GM19328 (cell line): ENCODE results near the gene ZNF529.
"Not testable (repeated sequence)": the region's sequence is repeated elsewhere in the genome, so short reads cannot be mapped to it uniquely, and the experiment has no call there.

Experiments used
- ATAC-seq: cut with Tn5 transposase; IDR thresholded peaks from one replicate; pipeline ENCODE4 v1.9.1; 2021; ENCODE audit warnings: mild to moderate bottlenecking, moderate library complexity; ENCODE audit not compliant: unreplicated experiment

The ZNF529 gene

DNA sequence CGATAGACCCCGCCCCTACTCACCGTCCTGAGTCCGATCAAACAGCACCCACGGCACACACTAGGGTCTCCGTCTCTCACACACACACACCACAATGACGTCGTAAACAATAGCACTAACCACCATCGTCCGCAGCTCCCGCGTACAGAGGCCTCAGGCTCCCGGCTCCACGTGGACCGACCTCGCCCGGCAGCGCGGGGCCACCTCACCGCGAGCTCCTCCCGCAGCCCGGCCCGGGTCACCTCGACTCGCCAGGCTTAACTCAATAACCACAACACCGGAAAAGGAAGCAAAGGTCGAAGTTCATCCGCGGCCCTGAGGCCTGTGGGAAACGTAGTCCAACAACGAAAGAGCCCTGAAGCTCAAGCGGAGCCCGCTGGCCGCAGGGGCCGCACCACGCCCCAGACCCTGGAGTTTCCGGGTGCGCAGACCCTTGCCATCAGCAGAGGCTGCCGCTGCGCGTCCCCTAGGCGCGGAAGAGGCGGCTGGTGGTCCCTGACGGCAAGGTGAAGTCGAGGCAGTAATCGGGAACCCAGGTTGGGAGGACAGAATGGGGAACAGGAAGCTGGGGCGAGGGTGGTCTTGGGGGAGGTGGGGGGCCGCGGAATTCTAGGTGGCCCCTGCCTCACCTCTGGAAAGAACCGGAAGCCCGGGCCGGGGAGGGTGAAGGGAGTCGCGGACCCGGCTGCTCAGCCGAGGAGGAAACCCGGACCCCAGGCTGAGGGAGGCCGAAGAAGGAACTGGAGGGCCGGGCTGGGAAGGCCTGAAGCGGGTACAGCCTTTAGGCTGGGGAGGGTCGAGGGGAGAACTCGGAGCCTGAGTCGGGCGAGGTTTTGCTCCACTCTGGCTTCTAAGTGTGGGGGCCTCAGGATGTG, at the start of gene ZNF529:
TSS of gene ZNF529 (minus strand) at position 273 of the 875 bp plus-strand sequence. CDS start 946 bp downstream, outside the sequence.
- peak; percentile 91 for ATAC-seq

DNA sequence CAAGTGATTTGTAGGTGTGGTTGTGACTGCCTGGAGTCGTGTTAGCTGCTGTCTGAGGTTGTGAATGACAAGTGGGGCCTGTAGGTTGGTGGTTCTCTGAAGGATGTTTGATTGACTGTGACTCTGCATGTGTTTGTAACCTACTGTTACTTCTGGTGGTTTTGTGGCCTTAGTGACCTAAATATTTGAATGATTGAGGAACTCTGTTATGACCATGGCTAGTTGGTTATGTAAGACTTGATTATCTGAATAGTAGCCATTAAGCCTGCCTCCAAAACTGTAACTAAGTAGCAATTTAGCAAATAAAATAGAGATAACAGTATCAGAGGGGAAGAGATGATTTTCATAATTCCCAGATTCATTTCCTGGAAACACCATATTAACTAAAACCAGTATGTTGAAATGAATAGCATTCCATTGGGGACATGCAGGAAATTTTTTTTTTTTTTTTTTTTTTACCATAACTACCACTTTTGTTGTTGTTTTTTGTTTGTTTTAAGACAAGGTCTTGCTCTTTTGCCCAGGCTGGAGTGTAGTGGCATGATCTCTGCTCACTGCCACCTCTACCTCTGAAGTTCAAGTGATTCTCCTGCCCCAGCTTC, 32.9 kb upstream of the ZNF529 start:
- no peak for ATAC-seq

DNA sequence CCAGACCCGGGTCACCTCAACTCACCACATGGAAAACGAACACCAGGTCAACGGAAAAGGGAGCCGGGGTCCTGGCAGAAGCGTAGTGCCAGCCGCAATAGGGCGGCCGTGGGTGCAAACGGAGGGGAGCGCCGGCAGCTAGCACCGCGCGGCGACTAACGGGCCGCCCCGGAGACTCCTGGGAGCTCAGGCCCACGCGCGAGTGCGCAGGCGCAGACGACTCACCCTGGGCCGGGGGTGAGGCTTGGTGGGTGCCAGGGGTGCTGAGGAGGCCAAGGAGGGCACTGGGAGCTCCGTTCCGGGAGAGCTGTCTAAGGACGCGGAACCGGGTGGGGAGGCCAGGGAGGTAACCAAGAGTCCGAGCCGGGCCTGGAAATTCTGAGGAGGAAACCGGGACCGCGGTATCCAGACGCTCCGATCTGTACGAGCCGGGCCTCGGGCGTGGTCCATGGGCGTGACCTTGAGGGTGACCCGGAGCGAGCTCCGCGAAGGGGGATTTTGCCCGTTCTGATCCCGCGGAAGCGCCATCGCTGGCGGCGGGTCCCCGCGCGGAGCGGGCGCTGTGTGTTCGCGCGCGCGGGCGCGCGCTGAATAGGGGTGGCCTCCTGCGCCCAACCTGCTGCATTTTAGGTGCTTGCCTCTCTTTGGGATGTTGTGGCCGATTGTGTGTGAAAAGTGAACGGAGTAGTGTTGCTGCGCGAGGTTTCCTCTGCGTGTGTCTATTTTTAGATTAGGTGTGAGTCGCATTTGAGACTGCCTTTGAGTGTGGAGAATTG, 32.2 kb upstream of the ZNF529 start, which contains the start of gene ZNF382:
TSS of gene ZNF382 (plus strand) at position 213 of the 776 bp plus-strand sequence. CDS start 4,602 bp downstream, outside the sequence.
- peak; percentile 59 for ATAC-seq

GRCh38 chr19:36604656-36605100, 31.6 kb upstream of the ZNF529 start:
- ATAC-seq: peak; percentile 70

- ATAC-seq: not testable (repeated sequence)
Observed at GRCh38 chr19:36602681-36603080, 29.6 kb upstream of the ZNF529 start.

GRCh38 chr19:36579255-36579654, 6.2 kb upstream of the ZNF529 start:
- ATAC-seq: no peak

- no peak for ATAC-seq
Observed at GRCh38 chr19:36577271-36577996, 4.3 kb upstream of the ZNF529 start.

GRCh38 chr19:36574741-36575140, 1.6 kb upstream of the ZNF529 start:
- ATAC-seq: no peak

DNA sequence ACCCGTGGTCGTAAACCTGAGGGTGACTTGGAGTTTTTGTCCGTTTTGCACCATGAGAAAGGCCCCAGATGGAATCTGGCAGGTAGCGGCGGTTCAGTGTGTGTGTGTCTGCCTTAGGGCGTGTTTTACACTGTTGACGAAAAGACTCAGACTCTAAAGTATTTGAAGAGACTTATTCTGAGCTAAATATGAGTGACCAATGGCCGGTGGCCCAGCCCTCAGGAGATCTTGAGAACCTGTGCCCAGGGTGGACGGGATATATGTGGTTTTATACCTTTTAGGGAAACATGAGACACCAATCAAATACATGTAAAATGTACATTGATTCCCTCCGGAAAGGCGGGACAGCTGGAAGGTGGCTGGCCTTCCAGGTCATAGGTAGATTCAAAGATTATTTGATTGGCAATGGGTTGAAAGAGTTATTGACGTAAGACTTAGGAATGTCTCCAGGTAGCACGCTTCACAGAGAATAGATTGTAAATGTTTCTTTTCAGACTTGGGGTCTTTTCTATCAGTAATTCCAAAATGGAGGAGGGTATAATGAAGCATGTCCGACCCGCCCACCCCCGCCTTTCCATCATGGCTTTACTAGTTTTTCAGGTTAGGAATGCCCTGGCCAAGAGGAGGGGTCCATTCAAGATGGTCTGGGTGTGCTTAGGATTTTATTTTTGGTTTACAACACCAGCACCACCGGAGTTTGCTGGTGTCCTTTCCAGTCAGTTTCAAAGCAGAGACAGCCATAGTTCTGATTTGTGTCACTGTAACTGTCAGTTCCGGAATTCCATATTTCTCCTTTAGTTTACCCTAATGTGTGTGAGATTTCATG, 1.0 kb upstream of the ZNF529 start:
- ATAC-seq: no peak

DNA sequence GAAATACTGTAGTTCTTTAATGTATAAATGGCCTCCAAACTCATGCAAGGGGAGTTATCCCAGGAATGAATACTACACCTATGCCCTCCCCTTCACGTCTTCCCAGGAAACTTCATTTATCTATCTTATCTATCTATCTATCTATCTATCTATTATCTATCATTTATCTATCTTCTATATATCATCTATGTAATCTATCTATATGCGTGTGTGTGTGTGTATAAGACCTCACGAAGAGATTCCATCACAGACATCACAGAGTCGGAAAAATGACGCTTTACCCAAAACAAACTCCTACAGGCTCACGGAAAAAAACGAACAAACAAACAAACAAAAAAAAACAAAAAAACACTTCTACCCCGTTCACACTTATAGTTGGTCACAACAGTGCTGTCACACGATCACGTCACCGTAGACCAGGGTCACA, 486 bp downstream of the ZNF529 start:
- no peak for ATAC-seq

- ATAC-seq: no peak
Observed at GRCh38 chr19:36564391-36564790, 8.7 kb downstream of the ZNF529 start.

DNA sequence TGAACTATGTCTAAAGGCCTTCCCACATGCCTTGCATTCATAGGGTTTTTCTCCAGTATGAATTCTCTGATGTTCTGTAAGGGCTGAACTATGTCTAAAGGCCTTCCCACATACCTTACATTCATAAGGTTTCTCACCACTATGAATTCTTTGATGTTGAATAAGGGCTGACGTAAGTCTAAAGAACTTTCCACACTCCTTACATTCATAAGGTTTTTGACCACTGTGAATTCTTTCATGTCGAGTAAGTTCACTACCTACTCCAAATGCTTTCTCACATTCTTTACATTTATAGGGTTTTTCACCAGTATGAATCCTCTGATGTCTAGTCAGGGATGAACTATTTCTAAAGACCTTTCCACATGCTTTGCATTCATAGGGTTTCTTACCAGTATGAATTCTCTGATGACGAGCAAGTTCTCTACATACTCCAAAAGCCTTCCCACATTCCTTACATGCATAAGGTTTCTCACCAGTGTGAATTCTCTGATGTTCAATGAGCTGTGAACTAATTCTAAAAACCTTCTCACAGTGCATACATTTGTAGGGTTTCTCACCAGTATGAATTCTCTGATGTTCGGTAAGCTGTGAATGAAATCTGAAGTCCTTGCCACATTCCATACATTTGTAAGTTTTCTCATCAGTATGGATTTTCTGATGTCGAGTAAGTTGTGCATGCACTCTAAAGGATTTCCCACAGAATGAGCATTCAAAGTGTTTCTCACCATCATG, 25.9 kb downstream of the ZNF529 start:
- ATAC-seq: no peak

GRCh38 chr19:36528921-36529518, 44.1 kb downstream of the ZNF529 start:
- ATAC-seq: no peak

GRCh38 chr19:36528194-36528920, 44.7 kb downstream of the ZNF529 start, which contains the start of gene ZNF260:
TSS of gene ZNF260 (minus strand) at chr19:36528271. CDS start at chr19:36515238, 13,033 bp downstream.
- peak; percentile 88 for ATAC-seq

GRCh38 chr19:36527873-36528193, 45.3 kb downstream of the ZNF529 start:
- ATAC-seq: peak; percentile 17

DNA sequence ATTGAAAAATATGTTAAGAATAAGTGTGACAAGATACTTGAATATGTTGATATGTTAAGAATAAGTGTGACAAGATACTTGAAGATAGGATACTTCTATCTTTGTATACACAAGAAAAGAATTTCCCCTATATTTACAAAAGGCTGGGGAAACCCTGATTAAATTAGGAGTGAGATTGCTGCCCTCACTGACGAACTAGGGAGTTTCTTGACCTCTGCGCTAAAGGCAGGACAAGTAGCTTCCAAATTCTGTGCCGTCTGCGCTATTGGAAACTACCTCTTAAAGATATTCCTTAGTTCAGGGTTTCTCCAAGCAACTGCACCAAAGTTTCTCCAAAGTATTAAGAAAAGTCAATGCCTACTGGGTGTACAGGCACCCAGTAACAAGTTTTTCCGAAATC, 45.8 kb downstream of the ZNF529 start:
- ATAC-seq: no peak

GRCh38 chr19:36526581-36526980, 46.5 kb downstream of the ZNF529 start:
- ATAC-seq: no peak

- ATAC-seq: no peak
Observed at GRCh38 chr19:36524617-36525016, 48.5 kb downstream of the ZNF529 start.
